Memory B cell (primary cell): ENCODE results near the gene PARVB.
"Not testable (repeated sequence)": the region's sequence is repeated elsewhere in the genome, so short reads cannot be mapped to it uniquely, and the experiment has no call there.

ENCODE experiments used
- ATAC-seq: fragments of 150-1000 bp; cut with Tn5 transposase; 2 replicates; pipeline ENCODE4 v1.10.0; 2021; ENCODE audit warnings: low read depth, mild to moderate bottlenecking, moderate library complexity
- DNase-seq, 2 donors: peaks; one replicate each; pipeline ENCODE4 v3.0.0; 2022; ENCODE audit warnings: low spot score in 2 of 2
- H3K27ac Mint-ChIP-seq: one replicate; pipeline ENCODE4 v1.8.0; 2022; ENCODE audit warnings: mild to moderate bottlenecking, moderate library complexity, mixed read lengths
- H3K27me3 Mint-ChIP-seq: one replicate; pipeline ENCODE4 v1.8.0; 2022; ENCODE audit warnings: mixed read lengths
- H3K36me3 Mint-ChIP-seq: one replicate; pipeline ENCODE4 v1.8.0; 2022; ENCODE audit warnings: mild to moderate bottlenecking, mixed read lengths
- H3K4me1 Mint-ChIP-seq: one replicate; pipeline ENCODE4 v1.8.0; 2022; ENCODE audit warnings: mixed read lengths
- H3K4me3 Mint-ChIP-seq: one replicate; pipeline ENCODE4 v1.8.0; 2022; ENCODE audit warnings: mild to moderate bottlenecking, moderate library complexity, mixed read lengths
- H3K9me3 Mint-ChIP-seq: one replicate; pipeline ENCODE4 v1.8.0; 2022; ENCODE audit warnings: mixed read lengths

Gene PARVB

GRCh38 chr22:44045145-44045544 lies 21.0 kb downstream of the PARVB start:
- H3K27me3 Mint-ChIP-seq: no peaks in the 10 kb centered on the region
- H3K27ac Mint-ChIP-seq: no peak overlapping the region
- H3K36me3 Mint-ChIP-seq: peaks cover 3% of the 10 kb centered on the region
- ATAC-seq (no peak), DNase-seq (no peak)
- H3K4me1 Mint-ChIP-seq: peaks cover 34% of the 10 kb centered on the region
- H3K4me3 Mint-ChIP-seq: no peak overlapping the region
- H3K9me3 Mint-ChIP-seq: no peaks in the 10 kb centered on the region

- Mint-ChIP-seq H3K36me3 (peaks cover 6% of the 10 kb centered on the region), H3K27ac (peak overlapping the region; percentile 40), H3K4me3 (no peak overlapping the region), H3K4me1 (peaks cover 39% of the 10 kb centered on the region), H3K9me3 (no peaks in the 10 kb centered on the region), H3K27me3 (no peaks in the 10 kb centered on the region)
- ATAC-seq (no peak), DNase-seq (no peak)
Measured at GRCh38 chr22:44046485-44047141, 22.5 kb downstream of the PARVB start.

- Mint-ChIP-seq H3K27ac (peak overlapping the region; percentile 81), H3K36me3 (peaks cover 7% of the 10 kb centered on the region), H3K9me3 (no peaks in the 10 kb centered on the region), H3K27me3 (no peaks in the 10 kb centered on the region), H3K4me3 (peak overlapping the region; percentile 49), H3K4me1 (peaks cover 34% of the 10 kb centered on the region)
- DNase-seq (no peak), ATAC-seq (peak; percentile 46)
Measured at GRCh38 chr22:44047891-44048301, 23.8 kb downstream of the PARVB start.

GRCh38 chr22:44049486-44050231 lies 25.6 kb downstream of the PARVB start:
- Mint-ChIP-seq H3K4me1 (peaks cover 29% of the 10 kb centered on the region), H3K4me3 (no peak overlapping the region), H3K36me3 (peaks cover 7% of the 10 kb centered on the region), H3K27ac (peak overlapping the region; percentile 55), H3K9me3 (no peaks in the 10 kb centered on the region), H3K27me3 (no peaks in the 10 kb centered on the region)
- DNase-seq (no peak), ATAC-seq (no peak)

- DNase-seq (no peak), ATAC-seq (no peak)
- H3K27ac Mint-ChIP-seq: peak overlapping the region; percentile 67
- no peaks in the 10 kb centered on the region for H3K27me3 Mint-ChIP-seq
- H3K4me1 Mint-ChIP-seq: peaks cover 19% of the 10 kb centered on the region
- H3K9me3 Mint-ChIP-seq: no peaks in the 10 kb centered on the region
- no peak overlapping the region for H3K4me3 Mint-ChIP-seq
- H3K36me3 Mint-ChIP-seq: peaks cover 7% of the 10 kb centered on the region
Measured at GRCh38 chr22:44050766-44051355, 26.8 kb downstream of the PARVB start.

GRCh38 chr22:44051358-44051757 lies 27.3 kb downstream of the PARVB start:
- no peaks in the 10 kb centered on the region for H3K9me3 Mint-ChIP-seq
- peak overlapping the region; percentile 67 for H3K27ac Mint-ChIP-seq
- no peaks in the 10 kb centered on the region for H3K27me3 Mint-ChIP-seq
- H3K36me3 Mint-ChIP-seq: peaks cover 7% of the 10 kb centered on the region
- no peak overlapping the region for H3K4me3 Mint-ChIP-seq
- DNase-seq: no peak
- peaks cover 19% of the 10 kb centered on the region for H3K4me1 Mint-ChIP-seq
- ATAC-seq: no peak

- ATAC-seq: no peak
- Mint-ChIP-seq H3K36me3 (peaks cover 7% of the 10 kb centered on the region), H3K27me3 (no peaks in the 10 kb centered on the region), H3K27ac (no peak overlapping the region), H3K9me3 (no peaks in the 10 kb centered on the region), H3K4me3 (no peak overlapping the region), H3K4me1 (peaks cover 19% of the 10 kb centered on the region)
- no peak for DNase-seq
Measured at GRCh38 chr22:44051961-44052360, 27.9 kb downstream of the PARVB start.

- peaks cover 11% of the 10 kb centered on the region for H3K4me1 Mint-ChIP-seq
- DNase-seq: no peak
- no peak overlapping the region for H3K4me3 Mint-ChIP-seq
- no peak for ATAC-seq
- peaks cover 3% of the 10 kb centered on the region for H3K9me3 Mint-ChIP-seq
- H3K27me3 Mint-ChIP-seq: no peaks in the 10 kb centered on the region
- peaks cover 17% of the 10 kb centered on the region for H3K36me3 Mint-ChIP-seq
- H3K27ac Mint-ChIP-seq: no peak overlapping the region
Measured at GRCh38 chr22:44055805-44056204, 31.7 kb downstream of the PARVB start.

- not testable (repeated sequence) for ATAC-seq, H3K4me3 Mint-ChIP-seq, DNase-seq, H3K27ac Mint-ChIP-seq, H3K27me3 Mint-ChIP-seq, H3K9me3 Mint-ChIP-seq, H3K4me1 Mint-ChIP-seq
- H3K36me3 Mint-ChIP-seq: peaks cover 13% of the 10 kb centered on the region
Measured at GRCh38 chr22:44056649-44057048, 32.5 kb downstream of the PARVB start.

GRCh38 chr22:44057401-44057987 lies 33.4 kb downstream of the PARVB start:
- Mint-ChIP-seq H3K27ac (peak overlapping the region; percentile 11), H3K36me3 (peaks cover 12% of the 10 kb centered on the region)

GRCh38 chr22:44063462-44064371 lies 39.6 kb downstream of the PARVB start:
- H3K4me3 Mint-ChIP-seq: peak overlapping the region; percentile 56
- H3K9me3 Mint-ChIP-seq: peaks cover 3% of the 10 kb centered on the region
- H3K4me1 Mint-ChIP-seq: peaks cover 33% of the 10 kb centered on the region
- peaks cover 11% of the 10 kb centered on the region for H3K36me3 Mint-ChIP-seq
- peak overlapping the region; percentile 99 for H3K27ac Mint-ChIP-seq
- no peaks in the 10 kb centered on the region for H3K27me3 Mint-ChIP-seq
- ATAC-seq (peak; percentile 29), DNase-seq (peak; percentile 30 to 31)

More at GRCh38 chr22:44057401-44057987, 33.4 kb downstream of the PARVB start:
- Mint-ChIP-seq H3K4me3 (no peak overlapping the region), H3K27me3 (no peaks in the 10 kb centered on the region), H3K4me1 (peaks cover 10% of the 10 kb centered on the region), H3K9me3 (peaks cover 3% of the 10 kb centered on the region)
- no peak for ATAC-seq
- DNase-seq: no peak

GRCh38 chr22:44067033-44067432 lies 42.9 kb downstream of the PARVB start:
- DNase-seq (no peak), ATAC-seq (no peak)
- Mint-ChIP-seq H3K27me3 (no peaks in the 10 kb centered on the region), H3K4me1 (peaks cover 46% of the 10 kb centered on the region), H3K9me3 (no peaks in the 10 kb centered on the region), H3K27ac (peak overlapping the region; percentile 99), H3K4me3 (no peak overlapping the region), H3K36me3 (no peaks in the 10 kb centered on the region)

GRCh38 chr22:44067901-44068300 lies 43.8 kb downstream of the PARVB start:
- Mint-ChIP-seq H3K4me3 (peak overlapping the region; percentile 69), H3K4me1 (peaks cover 44% of the 10 kb centered on the region), H3K36me3 (no peaks in the 10 kb centered on the region), H3K27ac (peak overlapping the region; percentile 99), H3K27me3 (no peaks in the 10 kb centered on the region), H3K9me3 (no peaks in the 10 kb centered on the region)
- ATAC-seq (no peak), DNase-seq (peak in 1 of 2 donors; percentile 22)
